B cell (primary cell): Measurements from ENCODE around the gene RNF44. TPM values are rescaled to one million over a fixed set of nuclear protein-coding genes. Genes with fewer than 3 reads are reported as not detected.

Source experiments
- ATAC-seq: fragments of 200-7000 bp; cut with Tn5 transposase; one replicate; pipeline ENCODE4 v1.10.0; 2021; ENCODE audit warnings: low read depth, mild to moderate bottlenecking, moderate number of reproducible peaks, moderate library complexity
- CTCF ChIA-PET: fragments of 350-600 bp; sonication (Branson Sonifier 250); formaldehyde crosslinking; loops from one replicate; lab custom pipeline; 2021; ENCODE audit warnings: antibody characterized with exemption, inconsistent platforms; lab: Charles Lee
- POLR2A ChIA-PET: fragments of 350-600 bp; sonication (Branson Sonifier 250); formaldehyde crosslinking; loops from one replicate; lab custom pipeline; 2021; ENCODE audit warnings: antibody characterized with exemption; lab: Charles Lee
- DNase-seq: peaks from one replicate; pipeline ENCODE4 v3.0.0; 2013
- H2AFZ ChIP-seq: 2 replicates; pipeline ENCODE4 v1.6.1; 2012; ENCODE audit warnings: mild to moderate bottlenecking, low read depth, low read length; ENCODE audit not compliant: insufficient read depth, poor library complexity, severe bottlenecking
- H3K27ac ChIP-seq, 2 donors: 1 replicate in 1 of 2; 2 replicates in 1 of 2; pipeline ENCODE4 v1.5.1; 2012 to 2013; ENCODE audit warnings: low read length in 2 of 2, mild to moderate bottlenecking in 2 of 2, moderate library complexity in 1 of 2
- H3K27me3 ChIP-seq, 4 experiments: fragments of 200-600 bp in 1 of 4; sonication (generic) in 1 of 4; replicated peaks in 1 of 4; 1 replicate in 2 of 4; 2 replicates in 2 of 4; pipeline versions ENCODE4 v1.6.1 to v1.7.0; 2013 to 2016; ENCODE audit warnings: low read length in 3 of 4, mild to moderate bottlenecking in 2 of 4, mixed read lengths in 1 of 4, moderate library complexity in 1 of 4; ENCODE audit not compliant: insufficient read depth in 4 of 4, control insufficient read depth in 3 of 4; ENCODE audit errors: control extremely low read depth in 1 of 4
- H3K36me3 ChIP-seq, 2 experiments: replicated peaks in 1 of 2; 1 replicate in 1 of 2; 2 replicates in 1 of 2; pipeline versions ENCODE4 v1.6.1 to v1.7.1; 2013; ENCODE audit warnings: low read length in 1 of 2; ENCODE audit not compliant: insufficient read depth in 2 of 2, control insufficient read depth in 1 of 2; ENCODE audit errors: control extremely low read depth in 1 of 2, extremely low read depth in 1 of 2
- H3K4me1 ChIP-seq, 2 donors: fragments of 200-600 bp in 1 of 2; sonication (generic) in 1 of 2; 1 replicate in 1 of 2; 2 replicates in 1 of 2; pipeline versions ENCODE4 v1.5.1 to v1.6.1; 2013 to 2017; ENCODE audit warnings: low read length in 2 of 2; ENCODE audit not compliant: control insufficient read depth in 2 of 2, insufficient read depth in 2 of 2
- H3K4me2 ChIP-seq: replicated peaks from 2 replicates; pipeline ENCODE3; 2012; ENCODE audit warnings: mild to moderate bottlenecking, low read depth, low read length; ENCODE audit not compliant: poor library complexity, severe bottlenecking
- H3K4me3 ChIP-seq, 5 experiments: fragments of 200-600 bp in 1 of 5; sonication (generic) in 1 of 5; 1 replicate in 3 of 5; 2 replicates in 2 of 5; pipeline versions ENCODE4 v1.5.1 to v1.7.0; 2011 to 2016; ENCODE audit warnings: low read length in 4 of 5, mild to moderate bottlenecking in 4 of 5, low read depth in 2 of 5, control low read depth in 1 of 5, moderate library complexity in 1 of 5; ENCODE audit not compliant: insufficient read depth in 1 of 5; ENCODE audit errors: control extremely low read depth in 1 of 5, extremely low read depth in 1 of 5
- H3K79me2 ChIP-seq: fragments of 200-600 bp; sonication (generic); one replicate; pipeline ENCODE4 v1.6.0; 2016; ENCODE audit warnings: low read length; ENCODE audit not compliant: control insufficient read depth, insufficient read depth
- H3K9ac ChIP-seq: fragments of 200-600 bp; sonication (generic); 2 replicates; pipeline ENCODE4 v1.6.1; 2017; ENCODE audit warnings: mild to moderate bottlenecking, low read length, moderate library complexity
- H3K9me3 ChIP-seq, 3 donors: one replicate each; pipeline versions ENCODE4 v1.6.1 to v1.7.1; 2013; ENCODE audit warnings: low read length in 2 of 3; ENCODE audit not compliant: control insufficient read depth in 2 of 3, insufficient read depth in 1 of 3; ENCODE audit errors: control extremely low read depth in 1 of 3
- H4K20me1 ChIP-seq: 2 replicates; pipeline ENCODE4 v1.6.0; 2012; ENCODE audit warnings: mild to moderate bottlenecking, low read length; ENCODE audit not compliant: insufficient read depth, control insufficient read depth, poor library complexity, severe bottlenecking
- H3K27ac Mint-ChIP-seq: one replicate; pipeline ENCODE4 v1.8.0; 2021; ENCODE audit warnings: mixed read lengths
- H3K27me3 Mint-ChIP-seq: one replicate; pipeline ENCODE4 v1.8.0; 2021; ENCODE audit warnings: mixed read lengths
- H3K4me1 Mint-ChIP-seq: one replicate; pipeline ENCODE4 v1.8.0; 2021; ENCODE audit warnings: mixed read lengths
- H3K4me3 Mint-ChIP-seq: one replicate; pipeline ENCODE4 v1.8.0; 2021; ENCODE audit warnings: mixed read lengths
- H3K9me3 Mint-ChIP-seq: one replicate; pipeline ENCODE4 v1.8.0; 2022; ENCODE audit warnings: mixed read lengths; ENCODE audit not compliant: insufficient read depth
- EZH2 ChIP-seq: IDR thresholded peaks from 2 replicates; pipeline ENCODE4 v1.6.1; 2012; ENCODE audit warnings: borderline replicate concordance, low read depth, mild to moderate bottlenecking, moderate library complexity, low read length; ENCODE audit not compliant: insufficient read depth, poor library complexity, severe bottlenecking
- WGBS: methylation state at CpG from one replicate; pipeline ENCODE4 v1.1.5; 2013; ENCODE audit warnings: missing lambda C conversion rate; ENCODE audit not compliant: insufficient coverage; 5-methylcytosine and 5-hydroxymethylcytosine counted together
- intact Hi-C: fragments of 100-400 bp; cut with micrococcal nuclease; formaldehyde crosslinking; loops from one replicate; pipeline ENCODE4 v1.10.0; 2022
- polyA plus RNA-seq: library from polyadenylated mRNA; depleted of rRNA; stranded (reverse); fragments of >200 nt; gene quantifications from 2 replicates; pipeline ENCODE4 v1.2.3, GENCODE V29; 2012
- total RNA-seq, 2 donors: library from RNA; stranded (reverse); fragments of 120-200 nt in 1 of 2; gene quantifications; 1 replicate in 1 of 2; 2 replicates in 1 of 2; pipeline versions ENCODE4 v1.2.3 to v1.2.4, GENCODE V29; 2013 to 2022
- TF ChIP-seq, protein P1 (sequence below): fragments of 200-600 bp; IDR thresholded peaks from one replicate; pipeline ENCODE4 v1.8.0; 2022; ENCODE audit warnings: antibody characterized with exemption, mild to moderate bottlenecking

The RNF44 gene
- total and polyA plus RNA-seq, 2 donors (not counting 1 experiment from before 2014, with no cell fraction given): 220 to 262 TPM

DNA sequence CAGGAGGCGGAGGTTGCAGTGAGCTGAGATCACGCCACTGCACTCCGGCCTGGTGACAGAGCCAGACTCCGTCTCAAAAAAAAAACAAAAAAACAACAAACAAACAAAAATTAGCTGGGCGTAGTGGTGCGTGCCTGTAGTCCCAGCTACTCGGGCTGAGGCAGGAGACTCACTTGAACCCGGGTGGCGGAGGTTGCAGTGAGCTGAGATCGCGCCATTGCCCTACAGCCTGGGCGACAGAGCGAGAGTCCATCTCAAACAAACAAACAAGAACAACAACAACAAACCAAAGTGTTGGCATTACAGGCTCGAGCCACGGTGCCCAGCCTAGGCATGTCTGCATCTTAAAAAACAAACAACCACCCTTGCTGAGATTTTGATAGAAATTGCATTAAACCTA, 12.2 kb downstream of the RNF44 start:
- H3K36me3 ChIP-seq: peaks cover 0 to 28% of the 10 kb centered on the region in 2 experiments
- 93% methylated on average over 15 of the region's 15 CpGs for WGBS
- Mint-ChIP-seq H3K9me3 (no peaks in the 10 kb centered on the region), H3K27me3 (no peaks in the 10 kb centered on the region), H3K27ac (no peak overlapping the region), H3K4me3 (no peak overlapping the region), H3K4me1 (peaks cover 30% of the 10 kb centered on the region)
- H3K9ac ChIP-seq: no peak overlapping the region
- POLR2A ChIA-PET: no interaction called here
- no peaks in the 10 kb centered on the region for H3K79me2 ChIP-seq
- no peaks in the 10 kb centered on the region for H3K27me3 ChIP-seq
- TF ChIP-seq, protein P1, sequence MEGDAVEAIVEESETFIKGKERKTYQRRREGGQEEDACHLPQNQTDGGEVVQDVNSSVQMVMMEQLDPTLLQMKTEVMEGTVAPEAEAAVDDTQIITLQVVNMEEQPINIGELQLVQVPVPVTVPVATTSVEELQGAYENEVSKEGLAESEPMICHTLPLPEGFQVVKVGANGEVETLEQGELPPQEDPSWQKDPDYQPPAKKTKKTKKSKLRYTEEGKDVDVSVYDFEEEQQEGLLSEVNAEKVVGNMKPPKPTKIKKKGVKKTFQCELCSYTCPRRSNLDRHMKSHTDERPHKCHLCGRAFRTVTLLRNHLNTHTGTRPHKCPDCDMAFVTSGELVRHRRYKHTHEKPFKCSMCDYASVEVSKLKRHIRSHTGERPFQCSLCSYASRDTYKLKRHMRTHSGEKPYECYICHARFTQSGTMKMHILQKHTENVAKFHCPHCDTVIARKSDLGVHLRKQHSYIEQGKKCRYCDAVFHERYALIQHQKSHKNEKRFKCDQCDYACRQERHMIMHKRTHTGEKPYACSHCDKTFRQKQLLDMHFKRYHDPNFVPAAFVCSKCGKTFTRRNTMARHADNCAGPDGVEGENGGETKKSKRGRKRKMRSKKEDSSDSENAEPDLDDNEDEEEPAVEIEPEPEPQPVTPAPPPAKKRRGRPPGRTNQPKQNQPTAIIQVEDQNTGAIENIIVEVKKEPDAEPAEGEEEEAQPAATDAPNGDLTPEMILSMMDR: no peak
- no peak for TF ChIP-seq EZH2
- CTCF ChIA-PET: no interaction called here
- no peak overlapping the region for H3K27ac ChIP-seq
- H3K4me1 ChIP-seq: peaks cover 10 to 16% of the 10 kb centered on the region in 2 donors
- no peak overlapping the region for H2AFZ ChIP-seq
- no peak overlapping the region for H3K4me2 ChIP-seq
- no peak for DNase-seq
- no peaks in the 10 kb centered on the region for H3K9me3 ChIP-seq
- no peak for ATAC-seq
- intact Hi-C loops: no loop called here
- peaks cover 25% of the 10 kb centered on the region for H4K20me1 ChIP-seq
- no peak overlapping the region for H3K4me3 ChIP-seq

DNA sequence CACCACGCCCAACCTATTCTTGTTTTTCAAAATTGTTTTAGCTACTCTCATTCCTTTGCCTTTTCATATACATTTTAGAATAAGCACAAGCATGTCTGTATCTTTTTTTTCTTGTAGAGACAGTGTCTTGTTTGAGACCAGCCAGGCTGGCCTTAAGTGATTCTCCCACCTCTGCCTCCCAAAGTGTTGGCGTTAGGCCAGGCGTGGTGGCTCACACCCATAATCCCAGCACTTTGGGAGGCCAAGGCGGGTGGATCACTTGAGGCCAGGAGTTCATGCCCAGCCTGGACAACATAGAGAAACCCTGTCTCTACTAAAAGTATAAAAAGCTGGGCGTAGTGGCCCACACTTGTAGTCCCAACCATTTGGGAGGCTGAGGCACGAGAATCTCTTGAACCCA, 13.1 kb downstream of the RNF44 start:
- H3K79me2 ChIP-seq: no peaks in the 10 kb centered on the region
- ATAC-seq (no peak), DNase-seq (no peak)
- H3K36me3 ChIP-seq: peaks cover 0 to 21% of the 10 kb centered on the region in 2 experiments
- Mint-ChIP-seq H3K9me3 (no peaks in the 10 kb centered on the region), H3K27me3 (no peaks in the 10 kb centered on the region), H3K4me3 (no peak overlapping the region), H3K27ac (no peak overlapping the region), H3K4me1 (peaks cover 22% of the 10 kb centered on the region)
- no peak overlapping the region for H3K9ac ChIP-seq
- 96% methylated on average over 6 of the region's 6 CpGs for WGBS
- H3K27me3 ChIP-seq: no peaks in the 10 kb centered on the region
- H3K4me1 ChIP-seq: peaks cover 2 to 8% of the 10 kb centered on the region in 2 donors
- no peak overlapping the region for H3K4me2 ChIP-seq
- TF ChIP-seq, protein P1: no peak
- TF ChIP-seq EZH2: no peak
- H3K27ac ChIP-seq: no peak overlapping the region
- CTCF ChIA-PET: interaction anchor here (1.0 kb wide), 1 partner anchor 12 kb away, joined by 3 read pairs; no protein-coding TSS in a partner anchor
- no peaks in the 10 kb centered on the region for H3K9me3 ChIP-seq
- H3K4me3 ChIP-seq: no peak overlapping the region
- POLR2A ChIA-PET: no interaction called here
- H4K20me1 ChIP-seq: peaks cover 19% of the 10 kb centered on the region
- intact Hi-C loops: no loop called here
- H2AFZ ChIP-seq: no peak overlapping the region
